Stimulated activated CD4-positive, alpha-beta T cell treated with anti-CD3 and anti-CD28 coated beads, Interleukin-2, amount 100 ng/mL, for 24 hours (primary cell): ENCODE data around the gene SIPA1L3.
"Not testable (repeated sequence)": the region's sequence is repeated elsewhere in the genome, so short reads cannot be mapped to it uniquely, and the experiment has no call there.

Experiments
- DNase-seq, 2 donors: peaks; one replicate each; pipeline ENCODE4 v3.0.0-alpha.2; 2020

SIPA1L3 gene, protein sequence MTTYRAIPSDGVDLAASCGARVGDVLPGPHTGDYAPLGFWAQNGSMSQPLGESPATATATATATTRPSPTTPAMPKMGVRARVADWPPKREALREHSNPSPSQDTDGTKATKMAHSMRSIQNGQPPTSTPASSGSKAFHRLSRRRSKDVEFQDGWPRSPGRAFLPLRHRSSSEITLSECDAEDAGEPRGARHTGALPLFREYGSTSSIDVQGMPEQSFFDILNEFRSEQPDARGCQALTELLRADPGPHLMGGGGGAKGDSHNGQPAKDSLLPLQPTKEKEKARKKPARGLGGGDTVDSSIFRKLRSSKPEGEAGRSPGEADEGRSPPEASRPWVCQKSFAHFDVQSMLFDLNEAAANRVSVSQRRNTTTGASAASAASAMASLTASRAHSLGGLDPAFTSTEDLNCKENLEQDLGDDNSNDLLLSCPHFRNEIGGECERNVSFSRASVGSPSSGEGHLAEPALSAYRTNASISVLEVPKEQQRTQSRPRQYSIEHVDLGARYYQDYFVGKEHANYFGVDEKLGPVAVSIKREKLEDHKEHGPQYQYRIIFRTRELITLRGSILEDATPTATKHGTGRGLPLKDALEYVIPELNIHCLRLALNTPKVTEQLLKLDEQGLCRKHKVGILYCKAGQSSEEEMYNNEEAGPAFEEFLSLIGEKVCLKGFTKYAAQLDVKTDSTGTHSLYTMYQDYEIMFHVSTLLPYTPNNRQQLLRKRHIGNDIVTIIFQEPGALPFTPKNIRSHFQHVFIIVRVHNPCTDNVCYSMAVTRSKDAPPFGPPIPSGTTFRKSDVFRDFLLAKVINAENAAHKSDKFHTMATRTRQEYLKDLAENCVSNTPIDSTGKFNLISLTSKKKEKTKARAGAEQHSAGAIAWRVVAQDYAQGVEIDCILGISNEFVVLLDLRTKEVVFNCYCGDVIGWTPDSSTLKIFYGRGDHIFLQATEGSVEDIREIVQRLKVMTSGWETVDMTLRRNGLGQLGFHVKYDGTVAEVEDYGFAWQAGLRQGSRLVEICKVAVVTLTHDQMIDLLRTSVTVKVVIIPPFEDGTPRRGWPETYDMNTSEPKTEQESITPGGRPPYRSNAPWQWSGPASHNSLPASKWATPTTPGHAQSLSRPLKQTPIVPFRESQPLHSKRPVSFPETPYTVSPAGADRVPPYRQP (N-terminal part only)

DNA sequence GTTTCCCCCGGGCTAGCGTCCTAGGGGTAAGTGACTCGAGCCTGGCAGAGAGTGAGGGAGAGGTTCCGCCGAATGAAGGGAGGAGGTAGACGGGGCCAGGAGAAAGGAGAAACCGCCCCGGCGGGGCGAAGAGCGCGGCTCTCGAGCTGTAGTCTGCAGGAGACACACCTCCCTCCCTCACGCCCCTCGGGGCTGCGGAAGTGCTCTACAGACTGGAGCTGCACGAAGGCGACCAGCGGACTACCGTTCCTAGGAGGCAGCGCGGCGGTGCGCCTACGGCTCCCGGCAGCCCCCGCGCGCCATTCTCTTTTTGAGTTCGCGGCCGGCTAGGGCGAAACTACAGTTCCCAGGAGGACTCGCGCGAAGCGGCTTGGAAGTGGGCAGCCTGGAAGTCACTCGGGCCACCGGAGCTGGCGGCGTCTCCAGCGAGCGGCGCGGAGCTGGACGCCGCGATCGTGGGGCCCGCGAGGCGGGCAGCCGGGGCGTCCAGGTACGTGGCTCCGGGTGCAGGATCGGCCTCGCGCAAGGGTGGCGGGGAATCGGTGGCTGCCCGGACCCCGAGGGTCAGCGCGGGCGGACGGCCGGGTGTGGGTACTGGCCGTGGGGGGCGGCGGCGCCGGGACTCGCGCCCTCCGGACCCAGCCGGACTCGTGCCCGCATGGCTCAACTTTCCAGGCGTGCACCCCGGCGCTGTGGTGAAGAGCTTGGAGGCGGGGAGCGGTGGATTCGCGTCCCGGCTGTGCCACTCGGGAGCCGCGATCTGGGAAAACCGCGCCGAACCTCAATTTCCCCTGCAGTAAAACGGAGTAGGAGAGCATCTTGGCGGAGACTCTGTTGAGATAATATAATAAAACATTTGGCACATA, at the start of gene SIPA1L3:
Gene SIPA1L3, plus strand, starts transcription at position 340 of the 866 bp plus-strand sequence. CDS start 174,358 bp downstream, outside the sequence.
- peak; percentile 92 to 93 for DNase-seq

DNA sequence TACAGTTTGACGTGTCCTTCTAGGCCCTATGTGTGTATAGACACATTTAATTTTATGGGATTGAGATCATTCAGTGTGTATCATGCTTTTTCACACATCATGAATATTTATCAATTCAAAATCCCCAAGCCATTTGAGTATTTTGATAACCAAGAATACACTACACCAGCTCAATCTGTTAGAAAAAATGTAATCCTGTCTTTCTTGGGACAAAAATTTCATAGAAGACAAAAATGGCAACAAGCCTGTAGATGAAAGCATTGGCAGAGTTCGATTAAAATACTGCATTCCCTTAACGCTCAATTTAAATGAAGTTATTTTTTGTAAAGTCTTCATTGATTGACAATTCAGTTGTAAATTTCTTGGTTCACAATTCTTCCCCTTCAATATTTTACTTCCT, 42.5 kb upstream of the SIPA1L3 start:
- no peak for DNase-seq

DNA sequence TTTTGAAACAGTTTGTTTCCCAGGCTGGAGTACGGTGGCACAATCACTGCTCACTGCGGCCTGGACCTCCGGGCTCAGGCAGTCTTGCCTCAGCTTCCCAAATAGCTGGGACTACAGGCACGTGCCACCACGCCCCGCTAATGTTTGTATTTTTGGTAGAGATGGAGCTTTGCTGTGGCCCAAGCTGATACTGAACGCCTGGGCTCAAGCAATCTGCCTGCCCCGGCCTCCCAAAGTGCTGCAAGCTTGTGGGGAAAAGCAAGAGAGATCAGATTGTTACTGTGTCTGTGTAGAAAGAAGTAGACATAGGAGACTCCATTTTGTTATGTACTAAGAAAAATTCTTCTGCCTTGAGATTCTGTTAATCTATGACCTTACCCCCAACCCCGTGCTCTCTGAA, 41.1 kb upstream of the SIPA1L3 start:
- DNase-seq: not testable (repeated sequence)

DNA sequence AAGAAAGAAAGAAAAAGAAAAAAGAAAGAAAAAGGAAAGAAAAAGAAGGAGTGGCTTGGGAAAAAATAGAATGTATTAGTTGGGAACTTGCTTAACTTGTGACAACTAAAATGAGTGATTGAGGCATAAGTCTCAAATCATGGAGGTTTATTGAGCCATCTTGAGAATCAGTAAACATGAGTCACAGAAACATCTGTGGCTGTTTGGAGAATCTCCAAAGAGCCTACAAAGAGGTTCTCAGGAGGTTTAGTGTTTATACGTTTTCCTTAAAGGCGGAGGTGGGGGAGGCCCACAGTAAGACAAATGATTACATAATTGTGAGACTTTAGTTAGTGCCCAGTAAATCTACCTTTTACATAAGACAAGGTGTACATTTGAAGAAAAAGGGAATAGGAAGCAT, 39.2 kb upstream of the SIPA1L3 start:
- DNase-seq: no peak

DNA sequence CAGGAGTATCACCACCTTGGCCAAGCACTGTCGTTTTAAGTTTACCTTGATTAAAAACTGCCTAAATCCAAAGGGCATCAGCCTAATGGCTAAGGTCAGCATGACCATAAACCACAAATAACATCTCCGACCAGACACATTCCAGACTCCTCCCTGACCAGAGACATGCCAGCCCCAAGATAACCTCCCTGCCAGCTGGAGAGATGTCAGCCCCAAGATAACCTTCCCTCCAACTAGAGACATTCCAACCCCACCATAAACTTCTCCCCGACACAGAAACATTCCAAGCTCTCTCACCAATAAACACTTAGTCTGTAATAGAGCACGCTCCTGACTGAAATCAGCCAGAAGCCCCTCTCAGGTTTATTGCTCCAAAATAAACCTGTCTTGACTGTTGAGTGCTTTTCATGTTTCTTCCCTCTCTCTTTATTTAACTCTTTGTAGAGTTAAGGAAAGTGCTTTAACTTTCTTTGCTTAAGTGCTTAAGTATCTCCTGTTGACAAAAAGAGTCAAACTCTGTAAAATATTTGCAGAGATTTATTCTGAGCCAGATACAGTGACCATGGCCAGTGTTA, 37.2 kb upstream of the SIPA1L3 start:
- no peak for DNase-seq

DNA sequence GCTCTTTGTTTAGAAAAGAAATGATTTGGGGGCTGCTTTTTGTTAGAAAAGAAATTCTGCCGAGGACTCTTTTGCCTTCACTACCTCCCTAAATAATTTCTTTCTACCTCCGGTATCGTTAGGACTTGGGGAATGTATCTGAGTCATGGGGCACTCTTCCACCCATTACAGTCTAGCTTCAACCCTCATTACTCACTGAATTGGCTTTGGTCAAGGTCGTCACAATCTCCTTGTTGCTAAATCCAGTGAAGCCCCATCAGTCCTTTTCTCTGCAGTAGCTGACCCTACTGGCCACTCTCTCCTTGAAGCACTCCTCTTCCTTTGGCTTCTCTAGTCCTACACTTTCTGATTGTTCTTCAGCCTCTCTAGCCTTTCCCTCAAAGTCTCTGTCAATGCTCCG, 34.6 kb upstream of the SIPA1L3 start:
- DNase-seq: no peak

DNA sequence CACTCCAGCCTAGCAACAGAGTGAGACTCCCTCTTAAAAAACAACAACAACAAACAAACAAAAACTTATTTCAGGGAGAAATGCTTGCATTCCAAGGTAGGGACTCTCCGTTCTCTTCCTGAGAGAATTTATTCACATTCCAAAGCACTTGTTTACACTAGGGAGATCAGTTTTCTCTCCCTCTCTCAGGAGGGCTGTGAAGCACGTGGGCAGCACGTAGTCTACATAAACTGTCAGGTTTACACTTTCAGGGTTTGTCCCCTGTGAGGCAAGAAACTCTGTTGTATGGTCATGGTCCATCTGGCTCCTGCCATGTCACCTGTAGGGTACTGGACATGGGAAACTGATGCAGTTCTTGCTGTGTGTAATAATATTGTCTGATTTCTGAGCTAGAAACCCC, 32.2 kb upstream of the SIPA1L3 start:
- no peak for DNase-seq

DNA sequence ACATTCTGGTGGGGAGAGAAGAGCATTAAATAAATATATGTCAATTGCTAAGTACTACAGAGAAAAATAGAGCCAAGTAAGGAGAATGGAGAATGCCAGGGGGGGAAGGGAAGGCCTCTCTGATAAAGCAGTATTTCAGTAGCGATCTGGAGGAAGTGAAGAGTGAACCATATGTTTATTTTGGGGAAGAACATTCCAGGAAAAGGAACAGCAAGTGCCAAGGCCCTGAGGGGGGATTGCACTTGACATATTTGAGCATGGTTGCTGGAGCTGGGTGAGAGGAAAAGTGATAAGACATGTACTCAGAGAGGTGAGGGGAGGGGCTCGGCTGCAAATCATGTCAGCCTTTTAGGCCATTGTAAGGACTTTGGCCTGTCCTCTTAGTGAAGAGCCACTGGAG, 31.0 kb upstream of the SIPA1L3 start:
- no peak for DNase-seq

DNA sequence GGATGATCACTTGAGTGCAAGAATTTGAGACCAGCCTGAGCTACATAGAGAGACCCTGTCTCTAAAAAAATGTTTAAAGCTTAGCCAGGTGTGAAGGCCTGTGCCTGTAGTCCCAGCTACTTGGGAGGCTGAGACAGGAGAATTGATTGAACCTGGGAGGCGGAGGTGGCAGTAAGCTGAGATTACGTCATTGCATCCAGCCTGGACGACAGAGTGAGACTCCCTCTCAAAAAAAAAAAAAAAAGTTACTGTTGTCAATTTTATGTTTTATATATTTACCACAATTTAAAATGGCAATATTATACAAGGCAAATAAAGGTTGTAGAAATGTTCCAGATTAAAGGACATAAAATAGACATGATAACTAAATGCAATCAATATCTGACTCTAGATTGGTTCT, 29.9 kb upstream of the SIPA1L3 start:
- DNase-seq: no peak

DNA sequence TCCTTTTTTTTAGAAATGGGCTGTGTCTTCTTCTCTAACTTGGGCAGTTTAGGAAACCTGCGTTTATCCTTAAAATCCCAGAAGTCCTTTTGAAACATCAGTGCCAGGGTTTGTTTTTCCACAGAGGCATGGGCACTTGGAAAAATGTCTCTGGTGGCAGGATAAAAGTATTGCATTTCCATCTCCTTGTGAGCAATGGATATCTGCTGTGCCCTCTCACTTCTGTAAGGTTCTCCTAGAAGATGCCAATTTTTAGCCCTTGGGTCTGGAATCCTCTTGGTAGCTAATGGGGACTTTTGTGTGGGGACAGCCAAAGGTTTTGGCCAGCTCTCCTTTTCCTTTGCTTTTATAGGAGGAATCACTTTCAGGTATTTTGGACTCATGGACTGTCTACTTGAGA, 21.6 kb upstream of the SIPA1L3 start:
- DNase-seq: no peak

DNA sequence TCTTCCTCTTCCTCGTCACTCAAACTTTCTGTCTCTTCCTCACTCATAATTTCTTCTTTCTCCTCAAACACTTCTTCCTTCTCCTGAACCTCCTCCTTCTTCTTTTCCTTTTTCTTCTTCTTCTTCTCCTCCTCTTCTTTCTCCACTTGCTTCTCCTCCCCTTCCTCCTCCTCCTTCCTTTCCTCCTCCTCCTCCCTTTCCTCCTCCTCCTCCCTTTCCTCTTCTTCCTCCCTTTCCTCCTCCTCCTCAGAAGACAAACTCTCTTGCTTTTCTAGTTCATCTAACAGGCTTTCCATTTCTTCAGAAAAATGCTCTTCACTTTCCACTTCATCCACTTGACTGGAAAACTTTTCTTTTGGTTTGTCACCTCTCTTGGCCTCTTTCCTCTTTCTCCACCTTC, 20.4 kb upstream of the SIPA1L3 start:
- DNase-seq: no peak

DNA sequence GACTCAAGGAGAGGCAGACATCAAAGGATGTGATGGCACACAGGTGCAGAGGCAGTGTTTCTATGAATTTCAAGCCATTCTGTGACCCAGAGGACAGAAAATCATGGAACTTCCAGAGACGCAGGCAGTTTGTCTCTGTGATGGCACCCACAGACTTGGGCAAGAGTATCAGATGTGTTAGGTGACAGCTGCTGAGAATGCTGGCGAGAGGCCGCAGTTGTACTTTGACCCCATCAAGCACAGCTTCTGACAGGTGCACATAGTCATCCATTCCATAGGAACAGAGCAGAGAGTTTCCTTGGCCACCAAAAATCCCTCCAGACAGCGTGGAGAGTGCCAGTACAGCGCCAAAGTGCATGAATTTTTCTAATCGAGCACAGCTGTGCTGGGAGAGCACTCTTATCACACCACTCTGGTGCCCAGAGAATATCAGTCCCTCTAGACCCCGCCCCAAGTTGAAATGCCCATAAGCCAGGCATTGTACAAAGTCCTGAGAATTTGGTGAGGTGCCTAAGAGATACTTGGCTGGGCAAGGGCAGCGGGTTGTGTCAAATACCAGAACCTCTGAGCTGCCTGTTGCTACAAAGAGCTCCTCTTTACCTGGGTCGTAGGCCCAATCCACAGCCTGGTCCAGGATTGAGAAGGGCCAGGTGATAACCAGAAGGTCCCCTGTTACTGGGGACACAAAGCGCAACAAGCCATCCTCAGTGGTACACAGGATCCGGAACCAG, 13.0 kb upstream of the SIPA1L3 start:
- DNase-seq: no peak

DNA sequence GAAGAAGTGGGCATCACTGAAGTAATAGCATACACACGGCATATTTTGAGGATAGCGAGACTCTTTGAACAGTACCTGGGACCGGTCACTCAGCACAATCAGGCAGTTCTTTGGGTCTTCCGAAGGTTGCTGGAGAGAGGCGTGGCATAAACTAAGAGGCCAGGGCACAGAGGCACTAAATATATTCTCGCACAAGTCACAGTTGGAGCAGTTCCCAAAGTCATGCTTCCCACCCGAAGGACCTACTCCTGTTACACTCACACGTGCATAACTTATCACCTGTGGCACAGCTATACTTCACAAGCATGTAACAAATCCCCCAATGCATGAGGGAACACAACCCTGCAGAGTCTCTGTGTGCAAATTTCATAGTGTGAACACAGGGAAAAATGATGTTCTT, 10.8 kb upstream of the SIPA1L3 start:
- DNase-seq: no peak

DNA sequence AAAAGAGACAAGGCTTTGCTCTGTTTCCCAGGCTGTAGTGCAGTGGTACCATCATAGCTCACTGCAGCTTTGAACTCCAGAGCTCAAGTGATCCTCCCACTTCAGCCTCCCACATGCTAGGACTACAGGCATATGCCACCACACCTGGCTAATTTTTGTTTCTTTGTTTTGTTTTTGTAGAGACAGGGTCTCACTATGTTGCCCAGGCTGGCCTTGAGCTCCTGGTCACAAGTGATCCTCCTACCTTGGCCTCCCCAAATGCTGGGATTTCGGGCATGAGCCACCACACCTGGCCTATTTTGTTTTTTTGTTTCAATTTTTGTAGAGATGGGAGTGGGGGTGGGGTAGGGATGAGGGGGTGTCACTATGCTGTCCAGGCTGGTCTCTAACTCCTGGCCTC, 7.6 kb upstream of the SIPA1L3 start:
- DNase-seq: no peak

DNA sequence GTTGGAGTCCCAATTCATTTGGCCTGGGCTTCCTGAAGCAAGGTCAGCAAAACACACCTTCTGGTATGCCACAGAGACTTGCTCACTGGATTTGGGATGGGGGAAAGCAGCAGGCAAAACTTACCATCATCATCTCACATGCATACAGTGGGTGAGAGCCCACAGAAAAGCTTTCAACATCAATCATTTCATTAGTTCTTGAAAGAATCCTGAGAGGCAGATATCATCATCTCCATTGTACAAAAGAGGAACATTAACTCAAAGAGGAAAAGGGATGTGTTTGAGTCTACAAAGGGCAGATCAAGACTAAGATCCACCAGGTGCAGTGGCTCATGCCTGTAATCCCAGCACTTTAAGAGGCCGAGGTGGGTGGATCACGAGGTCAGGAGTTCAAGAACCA, 7.0 kb upstream of the SIPA1L3 start:
- no peak for DNase-seq

DNA sequence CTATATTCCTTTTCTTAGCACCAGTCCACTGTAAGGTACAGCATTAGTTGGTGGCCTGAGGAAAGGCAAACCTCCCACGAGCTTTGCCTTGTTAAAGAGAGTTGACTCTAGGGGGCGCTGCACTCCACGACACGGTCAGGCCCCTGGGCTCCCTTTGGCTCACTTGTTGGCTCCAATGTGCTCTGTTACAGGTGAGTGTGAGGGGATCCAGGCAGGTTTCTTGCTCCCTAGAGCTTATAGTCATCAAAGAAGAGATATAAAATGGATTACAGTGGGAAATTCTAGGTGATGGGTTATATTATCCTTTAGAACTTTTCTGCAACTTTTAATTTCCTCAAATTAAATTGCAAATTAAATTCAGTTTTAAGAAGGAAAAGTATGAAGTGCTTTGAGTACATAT, 4.3 kb upstream of the SIPA1L3 start:
- peak; percentile 84 to 89 for DNase-seq

DNA sequence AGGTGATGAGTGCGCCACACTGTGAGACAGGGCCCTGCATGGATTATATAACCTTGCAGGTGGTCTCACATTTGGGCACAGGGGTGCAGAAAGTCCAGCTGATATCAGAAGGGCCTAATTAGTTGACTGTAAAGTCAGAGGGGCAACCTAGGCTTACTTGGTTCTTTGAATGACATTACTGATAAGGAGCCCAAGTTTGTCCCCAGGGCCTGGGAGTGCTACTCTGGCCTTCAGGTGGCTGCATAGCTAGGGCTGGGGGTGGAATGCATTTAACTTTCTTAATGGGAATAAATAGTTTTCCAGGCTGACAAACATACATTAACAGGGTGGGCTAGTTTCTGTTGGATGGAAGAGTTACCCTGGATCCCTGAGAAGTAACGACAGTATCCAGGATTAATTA, 3.9 kb upstream of the SIPA1L3 start:
- no peak for DNase-seq

DNA sequence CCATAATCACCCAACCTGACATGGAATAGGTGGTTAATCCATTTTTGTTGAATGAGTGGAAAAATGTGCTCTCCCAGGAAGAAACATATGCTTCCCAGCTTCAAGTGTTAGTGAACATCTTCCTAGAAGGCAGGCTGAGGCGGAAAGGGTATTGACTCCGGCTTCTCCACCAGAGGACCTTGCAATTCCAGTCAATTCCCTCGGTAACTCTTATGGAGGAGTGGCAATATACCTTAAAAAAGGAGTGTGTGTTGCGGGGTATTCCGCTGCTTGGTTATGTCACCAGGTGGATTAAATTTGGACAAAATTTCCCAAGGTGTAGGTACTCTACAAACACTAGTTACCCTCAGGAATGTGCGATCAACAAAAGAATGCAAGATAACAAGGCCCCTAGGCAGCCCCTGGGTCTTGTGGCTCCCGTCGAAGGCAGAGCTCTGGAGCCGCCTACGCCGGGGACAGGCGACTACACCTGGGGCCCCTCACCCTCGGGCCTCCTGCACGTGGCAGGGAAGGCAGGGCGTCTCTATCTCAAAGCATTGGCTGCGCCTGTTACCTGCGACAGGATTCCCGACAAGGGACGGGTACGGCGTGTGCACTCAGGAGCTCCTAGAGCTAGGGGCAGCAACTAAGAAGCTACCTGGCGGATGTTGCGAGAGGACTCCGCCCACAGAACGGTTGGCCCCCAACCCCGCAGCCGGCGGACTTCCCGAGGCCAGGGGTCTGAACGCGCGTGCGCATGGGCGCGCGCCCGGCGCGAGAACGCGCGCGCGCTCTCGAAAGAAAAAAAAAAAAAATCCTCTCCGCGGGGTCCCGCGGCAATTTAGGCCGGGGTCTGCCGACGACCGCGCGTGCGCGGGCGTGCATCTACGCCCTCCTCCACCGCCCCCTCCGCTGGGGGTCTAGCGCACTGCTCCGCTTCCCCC, 801 bp upstream of the SIPA1L3 start, which contains the start of gene WDR87:
Gene WDR87, minus strand, starts transcription at position 649 of the 923 bp plus-strand sequence. CDS start 8,355 bp downstream, outside the sequence.
- peak; percentile 40 to 48 for DNase-seq

DNA sequence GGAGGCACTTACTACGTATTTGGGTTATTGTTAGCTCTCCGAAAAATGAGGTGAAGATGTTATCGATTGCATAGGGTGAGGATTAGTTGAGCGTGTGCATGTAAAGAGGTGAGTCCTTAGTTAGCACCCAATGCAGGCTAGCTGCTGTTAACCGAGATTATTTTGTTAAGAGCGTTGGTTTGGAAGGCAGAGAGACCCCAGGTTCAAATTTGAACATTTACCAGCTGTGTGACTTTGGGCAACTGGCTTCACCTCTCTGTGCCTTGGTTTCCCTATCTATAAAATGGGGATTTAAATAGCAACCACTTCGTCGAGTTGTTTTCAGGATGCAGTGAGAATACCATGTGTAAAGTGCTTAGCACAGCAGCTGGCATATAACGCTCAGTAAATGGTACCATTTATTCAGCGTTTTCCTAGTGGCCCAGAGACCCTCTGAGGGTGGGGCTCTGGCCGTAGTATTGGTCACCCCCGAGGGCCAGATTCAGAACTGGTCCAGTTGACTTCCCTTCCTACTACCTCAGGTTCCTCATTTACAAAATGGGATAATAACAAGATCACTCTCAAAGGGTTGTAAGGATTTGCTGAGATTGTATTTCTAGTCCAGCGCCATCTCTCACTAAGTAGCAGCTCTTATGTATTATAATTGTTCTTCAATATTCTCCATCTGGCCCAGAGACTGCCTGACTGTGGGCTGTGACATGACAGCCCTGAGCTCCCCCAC, 887 bp downstream of the SIPA1L3 start:
- DNase-seq: no peak
